Neural cell (in vitro differentiated cells): ENCODE results near the gene COL23A1. TPM values are rescaled to one million over a fixed set of nuclear protein-coding genes. Genes with fewer than 3 reads are reported as not detected.

Experiments
- H2AFZ ChIP-seq: fragments of 200-600, 300-800 bp; sonication (generic), shearing (Covaris generic); 2 replicates; pipeline ENCODE4 v1.6.0; 2014; ENCODE audit warnings: low read depth, mild to moderate bottlenecking, antibody characterized with exemption, low read length, moderate library complexity
- H3F3A ChIP-seq: fragments of 200-600 bp; shearing (Covaris generic); 2 replicates; pipeline ENCODE4 v1.6.1; 2016; ENCODE audit warnings: mild to moderate bottlenecking, moderate library complexity, mixed read lengths, antibody characterized with exemption, low read length; ENCODE audit not compliant: insufficient read depth, poor library complexity, severe bottlenecking
- H3K27ac ChIP-seq: fragments of 200-600, 300-800 bp; sonication (generic), shearing (Covaris generic); 2 replicates; pipeline ENCODE4 v1.5.1; 2014; ENCODE audit warnings: mild to moderate bottlenecking, low read length, moderate library complexity
- H3K27me3 ChIP-seq: fragments of 300-800, 200-600 bp; sonication (generic), shearing (Covaris generic); 2 replicates; pipeline ENCODE4 v1.6.0; 2014; ENCODE audit warnings: mild to moderate bottlenecking, low read depth, low read length, moderate library complexity; ENCODE audit not compliant: insufficient read depth
- H3K36me3 ChIP-seq: fragments of 300-800, 200-600 bp; sonication (generic), shearing (Covaris generic); 2 replicates; pipeline ENCODE4 v1.5.1; 2014; ENCODE audit warnings: mild to moderate bottlenecking, antibody characterized with exemption, low read length, moderate library complexity; ENCODE audit not compliant: insufficient read depth
- H3K4me2 ChIP-seq: fragments of 300-800, 200-600 bp; sonication (generic), shearing (Covaris generic); 2 replicates; pipeline ENCODE4 v1.6.0; 2014; ENCODE audit warnings: mild to moderate bottlenecking, low read length
- H3K4me3 ChIP-seq: fragments of 300-800, 200-600 bp; sonication (generic), shearing (Covaris generic); 2 replicates; pipeline ENCODE4 v1.5.1; 2014; ENCODE audit warnings: mild to moderate bottlenecking, low read length, moderate library complexity
- H3K79me2 ChIP-seq: fragments of 200-600 bp; shearing (Covaris generic); replicated peaks from 2 replicates; pipeline ENCODE4 v1.6.0; 2014; ENCODE audit warnings: mild to moderate bottlenecking, low read length, moderate library complexity; ENCODE audit not compliant: insufficient read depth
- H3K9ac ChIP-seq: fragments of 300-800, 200-600 bp; sonication (generic), shearing (Covaris generic); 2 replicates; pipeline ENCODE4 v1.6.1; 2016; ENCODE audit warnings: mild to moderate bottlenecking, low read length, mixed read lengths
- H3K9me2 ChIP-seq: fragments of 200-600 bp; shearing (Covaris generic); 2 replicates; pipeline ENCODE4 v1.6.1; 2016; ENCODE audit warnings: mild to moderate bottlenecking, low read length, mixed read lengths; ENCODE audit not compliant: insufficient read depth
- H3K9me3 ChIP-seq: fragments of 200-600, 300-800 bp; sonication (generic), shearing (Covaris generic); 2 replicates; pipeline ENCODE4 v1.6.1; 2016; ENCODE audit warnings: mild to moderate bottlenecking, mixed run types, low read length, moderate library complexity, mixed read lengths
- H4K20me1 ChIP-seq: fragments of 200-600 bp; shearing (Covaris generic); 2 replicates; pipeline ENCODE4 v1.6.1; 2016; ENCODE audit warnings: mild to moderate bottlenecking, mixed run types; ENCODE audit not compliant: insufficient read depth
- CTCF ChIP-seq: fragments of 450-650 bp; IDR thresholded peaks from 2 replicates; pipeline ENCODE4 v1.5.1; 2014; ENCODE audit warnings: antibody characterized with exemption, mild to moderate bottlenecking, moderate library complexity; ENCODE audit not compliant: poor library complexity, severe bottlenecking
- EP300 ChIP-seq: fragments of 450-650 bp; conservative IDR thresholded peaks from 2 replicates; pipeline ENCODE4 v1.6.1; 2014; ENCODE audit warnings: antibody characterized with exemption, mild to moderate bottlenecking, moderate library complexity; ENCODE audit not compliant: poor library complexity, severe bottlenecking
- EZH2 ChIP-seq: fragments of 200-600, 300-800 bp; shearing (Covaris generic), sonication (generic); IDR thresholded peaks from 2 replicates; pipeline ENCODE4 v1.6.1; 2014; ENCODE audit warnings: antibody characterized with exemption, low read length, borderline replicate concordance, mild to moderate bottlenecking; ENCODE audit not compliant: insufficient read depth, poor library complexity, severe bottlenecking
- MXI1 ChIP-seq: fragments of 450-650 bp; conservative IDR thresholded peaks from 2 replicates; pipeline ENCODE4 v1.6.1; 2014; ENCODE audit warnings: antibody characterized with exemption, mild to moderate bottlenecking; ENCODE audit not compliant: poor library complexity, severe bottlenecking
- POLR2AphosphoS5 ChIP-seq: IDR thresholded peaks from 2 replicates; pipeline ENCODE4 v1.6.1; 2012
- RAD21 ChIP-seq: fragments of 450-650 bp; conservative IDR thresholded peaks from 2 replicates; pipeline ENCODE4 v1.6.1; 2014; ENCODE audit warnings: antibody characterized with exemption, mild to moderate bottlenecking, moderate library complexity
- SMC3 ChIP-seq: fragments of 450-650 bp; conservative IDR thresholded peaks from 2 replicates; pipeline ENCODE4 v1.6.1; 2014; ENCODE audit warnings: antibody characterized with exemption, mild to moderate bottlenecking, moderate library complexity; ENCODE audit not compliant: poor library complexity
- TAF1 ChIP-seq: IDR thresholded peaks from 2 replicates; pipeline ENCODE4 v1.6.1; 2012; ENCODE audit warnings: low read depth
- polyA plus RNA-seq: library from polyadenylated mRNA; depleted of rRNA; stranded (reverse); fragments of >200 nt; gene quantifications from 2 replicates; pipeline ENCODE4 v1.2.3, GENCODE V29; 2014
- TF ChIP-seq, protein P1 (sequence below): IDR thresholded peaks from 2 replicates; pipeline ENCODE4 v1.6.1; 2012; ENCODE audit warnings: borderline replicate concordance

COL23A1 gene
- polyA plus RNA-seq, 1 donor from 2014 or later: not detected

DNA sequence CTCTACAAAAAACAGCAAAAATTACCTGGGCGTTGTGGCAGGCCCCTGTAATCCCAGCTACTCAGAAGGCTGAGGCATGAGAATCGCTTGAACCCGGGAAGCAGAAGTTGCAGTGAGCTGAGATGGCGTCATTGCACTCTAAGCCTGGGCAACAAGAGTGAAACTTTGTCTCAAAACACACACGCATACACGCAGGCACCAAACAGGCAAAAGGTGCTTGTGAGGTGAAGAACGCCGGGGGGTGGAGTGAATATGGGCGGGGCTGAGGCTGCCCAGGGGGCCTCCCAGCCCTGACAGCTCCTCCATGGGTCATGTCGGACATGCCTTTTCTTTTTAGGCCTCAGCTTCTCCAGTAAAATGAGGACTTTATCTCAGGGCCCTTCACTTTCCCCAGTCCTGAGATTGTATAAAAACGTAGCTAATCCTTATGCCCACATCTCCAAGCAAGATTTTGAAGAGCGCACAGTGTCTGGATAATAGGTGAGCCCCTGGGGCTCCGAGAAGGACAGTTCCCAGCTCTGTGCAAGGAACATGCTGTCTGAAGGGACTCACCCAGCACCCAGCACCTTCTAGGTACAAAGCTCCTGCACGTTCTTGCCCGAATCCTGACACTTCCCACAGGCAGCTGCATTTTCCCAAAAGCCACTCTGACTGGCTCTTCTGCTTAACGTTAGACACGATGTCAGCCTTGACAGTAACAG is 168.3 kb downstream of the COL23A1 start:
- H3K36me3 ChIP-seq: no peaks in the 10 kb centered on the region
- no peaks in the 10 kb centered on the region for H3K9me2 ChIP-seq
- no peaks in the 10 kb centered on the region for H4K20me1 ChIP-seq
- no peak overlapping the region for H3K9ac ChIP-seq
- H3K27me3 ChIP-seq: no peaks in the 10 kb centered on the region
- no peak overlapping the region for H3K4me2 ChIP-seq
- no peaks in the 10 kb centered on the region for H3K79me2 ChIP-seq
- TF ChIP-seq CTCF: no peak
- no peak for TF ChIP-seq MXI1
- no peak overlapping the region for H3K27ac ChIP-seq
- no peak overlapping the region for H3K4me3 ChIP-seq
- H2AFZ ChIP-seq: no peak overlapping the region
- H3F3A ChIP-seq: no peaks in the 10 kb centered on the region
- no peaks in the 10 kb centered on the region for H3K9me3 ChIP-seq

DNA sequence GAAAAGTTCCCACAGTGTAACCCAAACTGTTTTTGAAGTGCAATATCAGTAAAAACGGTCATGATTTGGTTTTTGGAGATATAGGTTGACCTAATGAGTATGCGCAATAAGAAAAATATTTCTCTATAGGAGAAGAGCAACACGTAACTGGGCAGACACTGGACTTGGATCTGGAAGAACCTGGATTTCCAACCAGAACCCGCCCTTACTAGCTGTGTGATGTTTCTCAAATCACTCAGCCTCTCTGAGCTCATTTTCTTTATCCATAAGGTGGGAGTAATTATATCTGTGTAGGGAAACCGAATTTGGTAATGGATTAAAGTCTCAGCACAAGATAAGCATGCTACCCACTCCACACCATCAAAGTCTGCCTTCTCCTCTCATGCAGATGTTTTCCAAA is 169.1 kb downstream of the COL23A1 start:
- no peaks in the 10 kb centered on the region for H3K9me3 ChIP-seq
- H3K9me2 ChIP-seq: no peaks in the 10 kb centered on the region
- no peak overlapping the region for H2AFZ ChIP-seq
- H3K9ac ChIP-seq: no peak overlapping the region
- H3K27ac ChIP-seq: no peak overlapping the region
- no peaks in the 10 kb centered on the region for H3K27me3 ChIP-seq
- no peaks in the 10 kb centered on the region for H4K20me1 ChIP-seq
- no peak overlapping the region for H3K4me2 ChIP-seq
- no peak overlapping the region for H3K4me3 ChIP-seq
- no peaks in the 10 kb centered on the region for H3K79me2 ChIP-seq
- no peaks in the 10 kb centered on the region for H3F3A ChIP-seq
- TF ChIP-seq SMC3: no peak
- no peak for TF ChIP-seq RAD21
- TF ChIP-seq MXI1: no peak
- TF ChIP-seq EZH2: no peak
- TF ChIP-seq, protein P1, sequence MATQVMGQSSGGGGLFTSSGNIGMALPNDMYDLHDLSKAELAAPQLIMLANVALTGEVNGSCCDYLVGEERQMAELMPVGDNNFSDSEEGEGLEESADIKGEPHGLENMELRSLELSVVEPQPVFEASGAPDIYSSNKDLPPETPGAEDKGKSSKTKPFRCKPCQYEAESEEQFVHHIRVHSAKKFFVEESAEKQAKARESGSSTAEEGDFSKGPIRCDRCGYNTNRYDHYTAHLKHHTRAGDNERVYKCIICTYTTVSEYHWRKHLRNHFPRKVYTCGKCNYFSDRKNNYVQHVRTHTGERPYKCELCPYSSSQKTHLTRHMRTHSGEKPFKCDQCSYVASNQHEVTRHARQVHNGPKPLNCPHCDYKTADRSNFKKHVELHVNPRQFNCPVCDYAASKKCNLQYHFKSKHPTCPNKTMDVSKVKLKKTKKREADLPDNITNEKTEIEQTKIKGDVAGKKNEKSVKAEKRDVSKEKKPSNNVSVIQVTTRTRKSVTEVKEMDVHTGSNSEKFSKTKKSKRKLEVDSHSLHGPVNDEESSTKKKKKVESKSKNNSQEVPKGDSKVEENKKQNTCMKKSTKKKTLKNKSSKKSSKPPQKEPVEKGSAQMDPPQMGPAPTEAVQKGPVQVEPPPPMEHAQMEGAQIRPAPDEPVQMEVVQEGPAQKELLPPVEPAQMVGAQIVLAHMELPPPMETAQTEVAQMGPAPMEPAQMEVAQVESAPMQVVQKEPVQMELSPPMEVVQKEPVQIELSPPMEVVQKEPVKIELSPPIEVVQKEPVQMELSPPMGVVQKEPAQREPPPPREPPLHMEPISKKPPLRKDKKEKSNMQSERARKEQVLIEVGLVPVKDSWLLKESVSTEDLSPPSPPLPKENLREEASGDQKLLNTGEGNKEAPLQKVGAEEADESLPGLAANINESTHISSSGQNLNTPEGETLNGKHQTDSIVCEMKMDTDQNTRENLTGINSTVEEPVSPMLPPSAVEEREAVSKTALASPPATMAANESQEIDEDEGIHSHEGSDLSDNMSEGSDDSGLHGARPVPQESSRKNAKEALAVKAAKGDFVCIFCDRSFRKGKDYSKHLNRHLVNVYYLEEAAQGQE: no peak
- TF ChIP-seq POLR2AphosphoS5: no peak
- TF ChIP-seq TAF1: no peak
- no peak for TF ChIP-seq CTCF
- no peak for TF ChIP-seq EP300
- H3K36me3 ChIP-seq: no peaks in the 10 kb centered on the region
